ENCODE data around the gene HIGD1A. TPM values are rescaled to one million over a fixed set of nuclear protein-coding genes. Genes with fewer than 3 reads are reported as not detected.

The HIGD1A gene
- total RNA-seq, 1 donor from 2014 or later: 182 TPM

DNA sequence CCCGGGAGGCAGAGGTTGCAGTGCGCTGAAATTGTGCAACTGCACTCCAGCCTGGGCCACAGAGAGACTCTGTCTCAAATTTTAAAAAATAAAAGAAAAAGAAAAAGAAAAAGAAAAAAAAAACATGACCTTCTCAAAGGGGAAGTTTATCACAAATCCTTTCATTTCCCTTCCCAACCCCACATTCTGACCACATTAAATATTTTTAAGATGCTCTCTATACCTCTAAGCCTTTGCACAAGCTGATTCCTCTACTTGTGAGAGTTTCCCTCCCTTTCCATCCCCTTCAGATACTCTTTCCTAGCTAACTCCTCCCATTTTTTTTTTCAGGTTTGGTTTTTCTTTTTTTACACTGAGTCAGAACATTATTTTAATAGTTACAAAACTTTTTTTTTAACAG is 4.0 kb downstream of the HIGD1A start:
- DNase-seq (ENCODE audit: low spot score): no peak

DNA sequence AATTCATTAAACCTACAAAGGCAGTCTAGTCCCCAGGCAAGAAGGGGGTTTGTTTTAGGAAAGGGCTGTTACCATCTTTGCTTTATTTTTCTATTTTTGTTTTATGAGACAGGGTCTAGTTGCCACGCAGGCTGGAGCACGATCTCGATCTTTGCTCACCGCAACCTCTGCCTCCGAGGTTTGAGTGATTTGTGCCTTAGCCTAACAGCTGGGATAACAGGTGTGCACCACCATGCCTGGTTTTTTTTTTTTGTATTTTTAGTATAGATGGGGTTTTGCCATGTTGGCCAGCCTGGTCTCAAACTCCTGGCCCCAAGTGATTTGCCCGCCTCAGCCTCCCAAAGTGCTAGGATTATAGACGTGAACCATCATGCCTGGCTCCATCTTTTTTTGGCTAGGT is 4.9 kb downstream of the HIGD1A start:
- DNase-seq (ENCODE audit: low spot score): no peak

DNA sequence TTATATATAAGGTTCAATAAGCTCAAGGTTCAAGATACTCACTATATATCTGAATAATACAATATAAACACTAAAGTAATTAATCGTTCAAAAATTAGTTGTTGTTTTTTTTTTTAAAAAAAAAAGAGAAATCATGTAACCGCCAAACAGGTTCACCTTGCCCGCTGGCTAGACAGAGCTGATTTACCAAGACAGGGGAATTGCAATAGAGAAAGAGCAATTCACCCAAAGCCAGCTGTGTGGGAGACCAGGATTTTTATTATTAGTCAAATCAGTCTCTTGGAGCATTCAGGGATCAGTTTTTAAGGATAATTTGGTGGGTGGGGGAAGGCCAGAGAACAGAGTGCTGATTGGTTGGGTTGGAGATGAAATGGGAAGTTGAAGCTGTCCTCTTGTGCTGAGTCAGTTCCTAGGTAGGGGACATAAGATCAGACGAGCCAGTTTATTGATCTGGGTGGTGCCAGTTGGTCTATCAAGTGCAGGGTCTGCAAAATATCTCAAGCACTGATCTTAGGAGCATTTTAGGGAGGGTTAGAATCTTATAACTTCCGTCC is 7.9 kb downstream of the HIGD1A start:
- DNase-seq (ENCODE audit: low spot score): no peak

DNA sequence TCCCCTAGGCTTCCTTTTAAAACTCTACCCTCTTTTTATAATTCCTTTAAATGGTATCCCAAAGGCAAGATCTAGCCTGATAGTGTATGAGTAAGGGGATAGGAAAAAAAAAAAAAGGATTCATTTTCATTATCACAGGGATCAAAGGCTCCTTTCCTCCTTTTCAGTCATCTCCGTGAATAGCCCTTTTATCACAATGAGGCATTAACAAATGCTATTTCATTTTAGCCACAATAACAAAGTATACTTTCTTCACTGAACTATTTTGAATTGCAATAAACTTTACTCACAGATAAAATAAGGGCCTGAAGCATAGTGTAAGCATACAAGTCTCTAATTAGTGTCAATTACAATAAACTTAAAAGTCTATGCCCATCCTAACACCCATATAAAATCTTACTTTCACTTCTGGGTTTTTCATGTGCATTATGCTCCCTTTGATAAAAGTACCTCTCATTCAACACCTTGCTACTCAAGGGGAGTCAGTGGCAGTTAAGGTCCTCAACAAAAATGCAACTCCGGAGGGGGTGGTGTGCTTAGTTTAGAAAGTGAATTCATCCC is 8.6 kb downstream of the HIGD1A start:
- DNase-seq (ENCODE audit: low spot score): no peak

DNA sequence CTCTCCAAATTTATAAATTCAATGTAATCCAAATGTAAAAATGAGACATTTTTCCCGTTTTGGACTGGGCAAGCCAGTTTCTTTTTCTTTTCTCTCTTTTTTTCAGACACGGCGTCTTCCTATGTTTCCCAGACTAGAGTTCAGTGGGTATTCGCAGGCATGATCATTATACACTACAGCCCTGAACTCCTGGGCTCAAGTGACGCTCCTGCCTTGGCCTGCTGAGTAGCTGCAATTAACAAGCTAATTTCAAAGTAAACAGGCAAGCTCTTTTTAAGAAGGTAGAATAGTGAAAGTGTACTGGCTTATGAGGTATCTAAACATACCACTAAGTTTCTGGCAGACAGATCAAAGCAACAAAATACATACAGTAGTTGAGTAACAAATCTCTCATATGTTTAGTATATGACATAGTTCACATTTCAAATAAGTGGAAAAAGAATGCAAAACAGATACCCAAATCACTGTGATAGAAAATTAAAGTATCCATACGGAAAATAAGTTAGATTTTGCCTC is 13.5 kb downstream of the HIGD1A start:
- DNase-seq (ENCODE audit: low spot score): no peak

DNA sequence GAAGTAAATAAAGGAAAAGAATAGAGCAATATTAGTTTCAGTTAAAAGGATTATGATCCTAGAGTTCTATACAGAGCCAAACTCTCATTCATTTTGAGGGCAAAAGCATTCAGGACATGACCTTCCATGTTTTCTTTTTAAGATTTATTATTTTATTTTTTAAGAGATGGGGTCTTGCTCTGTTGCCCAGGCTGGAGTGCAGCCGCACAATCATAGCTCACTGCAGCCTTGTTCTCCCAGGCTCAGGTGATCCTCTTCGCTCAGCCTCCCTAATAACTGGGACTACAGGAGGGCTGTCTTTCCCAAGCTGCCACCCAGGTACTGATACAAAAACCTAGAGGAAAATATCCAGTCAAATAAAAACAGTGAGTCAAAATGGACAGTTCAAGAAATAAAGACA is 17.7 kb downstream of the HIGD1A start:
- no peak for DNase-seq (ENCODE audit: low spot score)

DNA sequence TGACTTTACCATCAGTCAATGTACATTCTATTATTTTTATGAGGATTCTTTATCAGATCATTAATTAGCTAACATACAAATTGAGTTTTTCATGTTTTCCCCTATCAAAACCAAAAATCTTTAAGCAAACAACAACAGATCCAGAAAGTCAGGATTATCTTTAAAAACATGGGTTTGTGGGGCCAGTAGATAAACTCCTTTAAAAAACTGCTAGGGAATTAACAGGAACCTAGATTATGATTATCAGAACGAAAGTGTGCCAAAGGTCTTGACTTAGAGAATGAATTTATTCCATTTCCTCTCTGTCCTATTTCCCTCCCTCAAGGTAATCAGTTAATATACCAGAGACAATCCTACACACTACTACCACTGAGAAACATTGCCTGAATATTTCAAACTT is 18.1 kb downstream of the HIGD1A start:
- no peak for DNase-seq (ENCODE audit: low spot score)

DNA sequence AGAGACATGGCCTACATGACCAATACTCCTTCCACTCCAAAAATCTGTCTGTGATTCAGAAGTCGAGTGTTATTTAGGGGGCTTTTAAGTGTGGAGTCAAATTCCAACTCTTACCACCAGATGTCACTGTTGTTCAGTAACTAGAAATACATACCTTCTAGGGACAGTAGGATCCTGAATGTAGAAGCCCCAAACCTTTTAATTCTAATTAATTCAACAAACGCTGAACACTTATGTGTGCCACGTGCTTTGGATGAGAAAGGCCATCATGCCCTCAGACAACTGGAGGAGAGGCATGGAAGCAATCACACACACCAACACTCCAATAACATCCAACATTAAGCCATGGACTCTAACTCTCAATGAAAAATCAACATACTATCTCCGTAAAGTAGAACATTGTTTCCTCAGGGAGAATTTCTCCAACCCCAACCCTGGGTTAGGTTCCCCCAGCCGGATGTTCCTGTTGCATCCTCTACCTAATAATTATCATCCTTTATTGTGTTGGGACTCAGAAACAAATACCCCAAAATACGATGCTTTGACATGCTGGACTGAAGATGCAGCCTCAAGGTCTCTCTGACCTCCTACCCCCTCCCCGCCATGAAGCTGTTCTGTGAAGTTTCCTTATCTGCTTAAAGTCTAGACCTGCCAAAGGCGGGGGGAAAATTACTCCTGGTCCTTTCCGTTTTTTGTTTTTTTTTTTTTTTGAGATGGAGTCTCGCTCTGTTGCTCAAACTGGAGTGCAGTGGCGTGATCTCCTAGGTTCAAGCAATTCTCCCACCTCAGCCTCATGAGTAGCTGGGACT is 23.2 kb downstream of the HIGD1A start:
- no peak for DNase-seq (ENCODE audit: low spot score)

DNA sequence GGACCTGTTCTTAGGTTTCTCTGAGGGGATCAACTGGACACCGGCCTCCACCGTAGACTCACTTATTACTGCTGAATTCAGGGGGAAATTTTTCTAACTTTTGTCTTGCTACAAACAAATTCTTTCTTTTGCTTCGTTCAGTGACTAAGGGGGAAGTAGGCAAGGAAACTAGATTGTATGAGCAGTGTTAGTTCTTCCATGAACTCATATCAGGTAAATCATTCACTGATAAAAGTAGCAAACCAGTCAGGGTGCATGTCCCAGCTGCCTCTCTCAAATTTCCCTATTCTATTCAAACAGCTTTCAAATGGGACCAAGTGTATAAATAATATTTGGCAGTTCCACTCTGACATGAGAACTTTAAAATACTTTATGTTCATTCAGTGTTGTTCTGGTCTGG is 23.9 kb downstream of the HIGD1A start:
- DNase-seq (ENCODE audit: low spot score): no peak

DNA sequence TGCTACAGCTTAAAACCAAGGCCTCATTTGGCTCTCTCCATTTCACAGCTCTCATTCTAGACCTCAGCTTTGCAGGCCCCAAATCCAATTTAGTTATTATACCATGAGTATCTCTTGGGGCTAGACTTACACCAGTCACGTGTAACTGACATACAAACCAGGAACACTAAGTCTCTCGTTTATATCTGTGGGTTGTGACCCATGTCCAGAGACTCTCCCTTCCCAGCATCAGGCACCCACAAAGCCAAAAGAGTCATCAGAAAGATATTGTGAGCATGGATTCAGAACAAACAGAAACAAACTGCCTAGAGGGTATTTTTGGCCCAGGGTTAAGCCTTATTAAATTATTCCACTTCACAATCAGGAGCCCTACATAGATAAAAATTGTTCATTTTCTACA is 25.6 kb downstream of the HIGD1A start:
- DNase-seq (ENCODE audit: low spot score): no peak

DNA sequence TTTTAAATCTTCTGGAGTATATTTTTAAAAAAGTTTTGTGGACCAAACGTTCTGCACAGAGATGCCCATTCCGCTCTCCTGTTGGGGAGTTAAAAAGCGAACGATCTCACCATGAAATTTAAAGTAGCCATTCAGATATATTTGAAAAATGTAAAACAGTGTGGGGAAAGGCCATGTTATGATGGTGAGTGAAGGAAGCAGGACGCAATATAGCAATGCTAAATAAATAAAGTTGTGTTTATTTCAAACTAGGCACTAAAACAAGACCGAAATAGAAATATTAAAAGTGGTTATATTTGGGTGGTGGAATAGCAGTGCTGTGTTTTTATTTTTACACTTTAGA is 30.9 kb downstream of the HIGD1A start:
- DNase-seq (ENCODE audit: low spot score): no peak

DNA sequence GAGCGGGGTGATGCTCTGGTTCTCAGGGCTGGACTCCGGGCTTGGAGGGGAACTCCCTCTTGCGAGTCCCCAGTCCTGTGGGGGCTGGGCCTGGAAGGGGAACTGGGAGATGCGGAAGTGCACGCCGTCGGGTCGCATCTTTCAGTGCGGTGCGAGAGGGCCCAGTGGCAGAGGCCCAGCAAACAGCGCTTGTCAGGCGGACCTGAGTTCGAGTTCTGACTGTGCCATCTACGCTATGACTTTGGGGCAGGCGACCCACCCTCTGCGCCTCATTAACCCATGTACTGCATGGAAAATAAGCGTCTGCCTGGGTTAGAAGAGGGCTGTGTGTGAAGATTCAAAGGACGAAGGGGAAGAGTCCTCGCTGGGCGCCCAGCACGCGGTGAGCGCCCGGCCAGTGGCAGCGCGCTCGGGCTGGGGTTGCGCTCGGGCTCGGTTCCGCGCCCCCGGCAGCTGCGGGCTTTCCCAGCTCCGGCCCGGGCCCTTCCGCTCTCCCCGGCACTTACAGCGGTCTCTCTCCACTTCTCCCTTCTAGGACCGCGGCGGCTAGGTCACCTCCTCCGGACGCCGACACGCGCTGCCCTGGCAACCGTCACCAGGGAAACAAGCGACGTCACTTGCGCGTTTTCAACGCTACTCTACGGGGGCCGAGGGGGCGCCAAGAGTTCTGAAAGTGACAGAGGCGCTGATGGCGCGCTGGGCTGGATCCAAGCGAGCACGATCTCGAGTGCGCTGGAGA is 31.5 kb downstream of the HIGD1A start, which contains the start of gene CCDC13:
CCDC13 (minus strand) TSS at position 584 of the 739 bp plus-strand sequence. CDS start 14,908 bp downstream, outside the sequence.
- DNase-seq (ENCODE audit: low spot score): peak; percentile 95

DNA sequence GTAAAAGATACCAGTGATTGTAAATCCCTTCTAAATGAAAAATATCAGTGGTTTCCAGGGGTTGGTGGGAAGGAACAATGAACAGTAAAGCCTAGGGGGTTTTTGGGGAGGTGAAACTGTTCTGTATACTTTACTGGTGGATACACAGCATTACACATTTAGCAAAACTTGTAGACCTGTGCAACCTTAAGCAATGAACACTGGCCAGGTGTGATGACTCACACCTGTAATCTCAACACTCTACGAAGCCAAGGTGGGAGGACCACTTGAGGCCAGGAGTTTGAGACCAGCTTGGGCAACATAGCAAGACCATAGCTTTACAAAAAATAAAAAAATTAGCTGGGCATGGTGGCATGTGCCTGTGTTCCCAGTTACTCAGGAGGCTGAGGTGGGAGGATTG is 33.0 kb downstream of the HIGD1A start:
- DNase-seq (ENCODE audit: low spot score): no peak

DNA sequence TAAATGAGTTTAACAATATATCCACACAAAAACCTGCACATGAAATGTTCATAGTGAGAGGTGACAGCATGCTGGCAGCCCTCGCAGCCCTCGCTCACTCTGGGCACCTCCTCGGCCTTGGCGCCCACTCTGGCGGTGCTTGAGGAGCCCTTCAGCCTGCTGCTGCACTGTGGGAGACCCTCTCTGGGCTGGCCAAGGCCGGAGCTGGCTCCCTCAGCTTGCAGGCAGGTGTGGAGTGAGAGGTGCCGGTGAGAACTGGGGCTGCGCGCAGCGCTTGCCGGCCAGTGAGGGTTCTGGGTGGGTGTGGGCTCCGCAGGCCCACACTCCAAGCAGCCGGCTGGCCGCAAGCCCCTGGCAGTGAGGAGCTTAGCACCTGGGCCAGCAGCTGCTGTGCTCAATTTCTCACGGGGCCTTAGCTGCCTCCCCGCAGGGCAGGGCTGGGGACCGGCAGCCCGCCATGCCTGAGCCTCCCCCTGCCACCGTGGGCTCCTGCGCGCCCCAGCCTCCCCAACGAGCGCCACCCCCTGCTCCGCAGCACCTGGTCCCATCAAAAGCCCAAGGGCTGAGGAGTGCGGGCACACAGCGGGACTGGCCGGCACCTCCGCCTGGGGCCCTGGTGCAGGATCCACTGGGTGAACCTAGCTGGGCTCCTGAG is 34.7 kb downstream of the HIGD1A start:
- DNase-seq (ENCODE audit: low spot score): no peak

DNA sequence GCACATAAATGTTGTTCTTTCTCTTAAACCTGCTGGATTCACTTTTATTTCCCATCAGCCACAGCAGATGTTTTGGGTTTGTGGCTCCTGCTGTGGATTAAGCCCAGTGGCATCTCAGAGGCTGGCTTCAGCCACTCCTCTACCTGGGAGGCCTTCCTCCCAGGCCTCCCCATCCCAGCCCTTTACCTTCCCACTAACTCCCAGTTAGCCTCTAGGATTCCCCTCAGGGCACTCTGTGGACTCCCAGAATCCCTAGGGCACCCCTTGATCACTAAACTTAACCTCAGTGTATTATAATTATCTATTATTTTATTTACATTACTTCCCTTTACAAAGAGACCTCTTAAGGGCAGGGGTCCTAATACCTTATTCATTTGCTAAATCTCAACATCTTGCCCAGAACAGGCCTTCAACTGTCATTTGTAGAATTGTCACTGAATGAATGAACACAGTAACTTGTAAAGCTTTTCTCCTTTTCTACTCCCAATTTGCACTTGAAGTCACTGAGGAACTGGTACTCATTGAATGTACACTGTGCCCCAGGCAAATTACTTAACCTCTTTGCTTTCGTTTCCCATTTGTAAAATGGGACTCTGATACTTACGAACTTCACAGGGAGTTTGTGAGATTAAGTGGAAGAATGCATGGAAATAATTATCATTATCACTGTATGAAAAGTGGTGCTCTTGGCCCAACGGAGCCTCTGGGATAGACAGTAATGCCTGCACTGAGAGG is 39.6 kb downstream of the HIGD1A start:
- DNase-seq (ENCODE audit: low spot score): no peak

DNA sequence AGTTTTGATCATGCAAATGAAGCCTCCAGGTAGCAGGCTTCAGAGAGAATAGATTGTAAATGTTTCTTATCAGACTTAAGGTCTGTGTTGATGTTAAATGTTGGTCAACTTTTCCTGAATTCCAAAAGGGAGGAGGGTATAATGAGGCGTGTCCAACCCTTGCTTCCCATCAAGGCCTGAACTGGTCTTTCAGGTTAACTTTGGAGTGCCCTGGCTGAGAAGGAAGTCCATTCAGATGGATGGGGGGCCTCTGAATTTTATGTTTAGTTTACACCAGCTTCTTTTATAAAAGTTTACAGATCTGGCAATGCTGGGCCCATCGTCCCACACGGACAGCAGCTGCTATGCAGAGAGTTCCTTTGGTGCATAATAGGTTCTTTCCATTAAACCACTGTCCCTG is 40.2 kb downstream of the HIGD1A start:
- no peak for DNase-seq (ENCODE audit: low spot score)

DNA sequence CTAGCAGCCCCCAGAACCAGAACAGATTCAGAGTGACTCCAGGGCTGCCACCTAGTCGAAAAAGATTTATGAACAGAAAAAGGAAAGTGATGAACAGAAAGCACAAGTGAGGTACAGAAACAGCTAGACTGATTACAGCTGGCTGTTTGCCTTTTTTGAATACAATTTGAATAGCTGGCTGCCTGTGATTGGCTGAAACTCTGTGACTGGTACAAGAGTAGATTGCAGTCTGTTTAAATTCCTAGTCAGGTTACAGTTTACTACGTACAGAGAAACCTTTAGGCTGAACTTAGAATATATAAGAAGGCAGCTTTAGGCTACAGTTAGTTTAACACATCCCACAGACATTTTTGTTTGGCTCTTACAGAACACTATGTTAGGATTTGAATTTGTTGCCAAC is 41.3 kb downstream of the HIGD1A start:
- no peak for DNase-seq (ENCODE audit: low spot score)

DNA sequence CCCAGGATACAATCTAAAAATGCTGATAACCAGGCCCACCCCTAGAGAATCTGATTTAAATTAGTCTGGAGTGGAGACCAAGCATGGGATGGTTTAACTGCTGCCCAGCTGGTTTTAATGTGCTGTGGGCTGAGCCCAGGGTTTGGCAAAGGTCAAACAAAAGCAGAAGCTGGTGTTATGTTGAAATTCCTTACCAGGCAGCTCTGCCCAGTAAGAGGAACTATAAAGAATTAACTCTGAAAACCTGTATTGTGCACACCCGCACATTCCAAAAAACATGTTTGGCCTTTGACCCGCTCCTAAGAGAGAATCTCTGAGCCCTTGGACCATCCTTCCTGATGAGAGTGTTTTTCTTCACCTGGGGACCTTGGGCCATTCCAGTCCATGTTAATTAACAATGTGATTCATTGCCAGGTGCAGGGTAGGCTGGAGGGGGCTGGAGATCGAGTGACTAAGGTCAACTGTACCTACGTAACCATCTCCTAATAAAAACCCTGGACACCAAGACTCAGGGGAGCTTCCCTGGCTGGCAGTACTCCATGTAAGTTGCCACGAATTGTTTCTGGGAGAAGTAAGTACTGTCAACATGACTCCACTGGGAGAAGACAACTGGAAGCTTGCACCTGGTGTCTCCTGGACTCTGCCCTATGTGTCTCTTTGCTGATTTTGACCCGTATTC is 42.1 kb downstream of the HIGD1A start:
- no peak for DNase-seq (ENCODE audit: low spot score)

DNA sequence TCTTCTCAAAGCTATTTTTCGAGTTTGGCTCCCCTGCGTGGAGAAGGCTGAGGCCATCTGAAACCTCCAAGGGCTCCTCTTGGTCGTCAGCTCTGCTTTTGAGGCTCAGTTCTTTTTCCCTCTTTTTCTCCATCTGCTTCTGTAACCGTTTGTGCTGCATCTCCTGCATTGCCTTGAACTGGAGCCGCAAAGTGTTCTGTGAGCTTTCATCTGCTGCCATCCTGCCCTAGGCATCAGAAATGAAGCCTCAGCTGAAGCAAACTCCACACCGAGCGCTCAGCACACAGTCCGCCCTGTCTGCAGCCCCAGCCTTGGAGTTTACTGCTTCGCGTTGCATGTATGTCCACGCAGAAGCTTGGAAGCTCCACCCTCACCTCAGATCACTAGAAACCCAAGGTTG is 46.2 kb downstream of the HIGD1A start:
- DNase-seq (ENCODE audit: low spot score): no peak

DNA sequence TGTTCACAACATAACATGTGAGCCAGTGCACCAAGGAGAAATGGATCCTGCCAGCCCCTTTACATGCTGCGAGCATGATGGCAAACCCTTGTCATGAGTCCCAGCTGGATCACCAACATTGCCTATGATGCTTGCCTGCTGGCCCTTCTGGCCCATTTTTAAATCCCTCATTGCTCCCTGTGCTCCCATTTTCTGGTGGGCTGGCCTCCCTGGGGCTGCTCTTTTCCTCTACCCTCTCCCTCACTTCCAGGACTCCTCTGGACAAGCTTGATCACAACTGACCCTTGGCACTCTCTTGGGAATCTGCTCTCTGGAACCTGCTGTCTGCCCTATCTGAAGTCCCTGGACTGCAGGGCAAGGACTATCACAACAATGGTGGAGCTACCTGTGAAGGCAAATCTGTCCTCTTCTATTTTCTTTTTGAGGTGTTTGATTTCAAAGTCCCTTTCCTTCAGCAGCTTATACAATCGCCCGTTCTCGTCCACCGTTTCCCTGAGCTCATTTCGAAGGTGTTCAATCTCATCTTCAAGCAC is 47.5 kb downstream of the HIGD1A start:
- DNase-seq (ENCODE audit: low spot score): no peak
